ENCODE data around the gene CARD14. TPM values are rescaled to one million over a fixed set of nuclear protein-coding genes. Genes with fewer than 3 reads are reported as not detected.
A peak's percentile ranks its signal among the peaks of the same experiment; 100 is the strongest.

Gene CARD14
- total and polyA plus RNA-seq, 2 of the 13 experiments (the other 11 are each of a cell fraction or from before 2014, with no cell fraction given) = 0.11 TPM; not detected in 1

GRCh38 chr17:80142929-80143328 is 26.9 kb upstream of the CARD14 start:
- ATAC-seq (no peak), FAIRE-seq (no peak), DNase-seq (ENCODE audit: low spot score) (no peak)
- in situ Hi-C loops (cut with HindIII; ENCODE audit: extremely low pct_ligation_motif_present, low pct_unique_long_range_greater_than_20kb) = no loop called here
- H3K9ac ChIP-seq (ENCODE audit: insufficient read depth, low read depth, low read length) = no peak overlapping the region
- H3K27ac ChIP-seq (ENCODE audit: extremely low read length, insufficient read depth, low read length) = no peak overlapping the region
- no TSS peak for BruUV-seq (replicated peaks)
- 96% methylated on average over 6 of the region's 6 CpGs for WGBS (ENCODE audit: low lambda C conversion rate)
- no peak overlapping the region for H3K4me2 ChIP-seq (ENCODE audit: low read depth, low read length)
- H3K36me3 ChIP-seq (replicated peaks in 1 of 2; ENCODE audit: control insufficient read depth in 1 of 2, insufficient read depth in 2 of 2, low read length in 2 of 2) = peaks cover 32 to 73% of the 10 kb centered on the region in 2 experiments
- H3K79me2 ChIP-seq (ENCODE audit: insufficient read depth, low read length) = peaks cover 43% of the 10 kb centered on the region
- POLR2A ChIA-PET = interaction anchor here (1.1 kb wide), 1 partner anchor 41 kb away, joined by 4 read pairs; the partner anchor contains the start of gene GAA
- H3K4me3 ChIP-seq (replicated peaks in 1 of 3; ENCODE audit: insufficient read depth in 1 of 3, low read depth in 2 of 3, low read length in 3 of 3) = no peak overlapping the region
- H2AFZ ChIP-seq (ENCODE audit: low read length) = no peak overlapping the region
- H4K20me1 ChIP-seq (ENCODE audit: insufficient read depth, low read length) = peaks cover 26% of the 10 kb centered on the region
- no peaks in the 10 kb centered on the region for H3K9me3 ChIP-seq (ENCODE audit: low read length)
- intact Hi-C loops (cut with micrococcal nuclease; ENCODE audit: unreplicated experiment) = no loop called here
- H3K4me1 ChIP-seq (ENCODE audit: insufficient read depth, low read length) = peaks cover 28% of the 10 kb centered on the region
- CTCF ChIA-PET (ENCODE audit: low intra/inter-chr PET ratio, low total read pairs) = no interaction called here
- no peaks in the 10 kb centered on the region; a peak in 1 of 5 replicates for H3K27me3 ChIP-seq (ENCODE audit: control insufficient read depth in 1 of 2, insufficient read depth in 2 of 2, low read length in 2 of 2)
- TF ChIP-seq MAFF (IDR thresholded peaks at IDR 0.05; ENCODE audit: low read depth, low read length) (peak; percentile 77), ZNF781 (CRISPR knock-in tag; IDR thresholded peaks at IDR 0.05; ENCODE audit: borderline replicate concordance, not compliant biosample characterization) (no peak), ZNF609 (CRISPR knock-in tag; IDR thresholded peaks at IDR 0.05; ENCODE audit: borderline replicate concordance) (no peak), ZNF512 (CRISPR knock-in tag; IDR thresholded peaks at IDR 0.05) (no peak), CTCF (CRISPR knock-in tag; IDR thresholded peaks at IDR 0.05) (no peak), MAFK (conservative IDR thresholded peaks at IDR 0.05 in 1 of 2, IDR thresholded peaks at IDR 0.05 in 1 of 2; ENCODE audit: low read length in 2 of 2) (peak; percentile 74 to 88), ZNF773 (CRISPR knock-in tag; IDR thresholded peaks at IDR 0.05; ENCODE audit: borderline replicate concordance) (no peak), PTBP1 (IDR thresholded peaks at IDR 0.05; ENCODE audit: low read depth, low read length, poor library complexity, severe bottlenecking) (no peak), ZNF496 (CRISPR knock-in tag; IDR thresholded peaks at IDR 0.05; ENCODE audit: insufficient replicate concordance) (no peak), ZNF101 (CRISPR knock-in tag; IDR thresholded peaks at IDR 0.05; ENCODE audit: borderline replicate concordance, low read depth) (no peak), ZFP90 (CRISPR knock-in tag; IDR thresholded peaks at IDR 0.05; ENCODE audit: borderline replicate concordance) (no peak)
